NCI-H2227 (cell line): ENCODE data around the gene BRSK2.
"Not testable (repeated sequence)": the region's sequence is repeated elsewhere in the genome, so short reads cannot be mapped to it uniquely, and the experiment has no call there.

Experiments used
- DNase-seq: peaks from one replicate; lab custom pipeline; 2025; ENCODE audit not compliant: unreplicated experiment; lab: John Stamatoyannopoulos, UW

The BRSK2 gene

DNA sequence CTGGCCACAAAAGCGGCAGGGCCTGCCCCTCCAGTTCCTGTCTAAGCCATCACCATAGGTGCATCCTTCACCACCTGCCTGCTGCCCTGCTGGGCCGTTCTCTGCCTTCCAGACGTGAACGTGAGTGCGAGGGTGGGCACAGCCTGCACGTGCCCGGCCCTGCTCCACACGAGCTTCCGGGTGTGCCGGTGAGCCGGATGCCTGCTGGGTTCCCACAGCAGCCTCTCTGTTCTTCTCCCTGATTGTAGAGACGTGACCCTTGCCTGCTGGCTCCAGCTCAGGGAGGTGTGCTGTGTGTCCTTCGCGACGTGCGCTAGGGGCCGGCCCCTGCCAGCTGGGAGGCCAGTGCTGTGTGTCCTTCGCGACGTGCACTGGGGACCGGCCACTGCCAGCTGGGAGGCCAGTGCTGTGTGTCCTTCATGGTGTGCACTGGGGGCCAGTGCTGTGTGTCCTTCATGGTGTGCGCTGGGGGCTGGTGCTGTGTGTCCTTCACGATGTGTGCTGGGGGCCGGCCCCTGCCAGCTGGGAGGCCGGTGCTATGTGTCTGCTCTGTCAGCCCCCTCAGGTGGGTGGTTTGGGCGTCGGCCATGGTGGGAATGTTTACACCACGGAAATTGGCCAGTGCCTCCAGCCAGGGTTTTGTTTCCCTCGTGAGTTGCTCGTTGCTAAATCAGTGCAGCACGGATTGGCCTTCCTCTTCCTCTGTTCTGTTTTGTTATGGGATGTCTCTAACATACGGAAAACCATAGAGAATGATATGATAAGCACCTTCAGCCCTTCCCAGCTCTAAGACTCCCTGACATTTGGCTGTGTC, 35.4 kb upstream of the BRSK2 start:
- no peak for DNase-seq

- DNase-seq = no peak
Measured at GRCh38 chr11:1356007-1356435, 33.7 kb upstream of the BRSK2 start.

- no peak for DNase-seq
Measured at GRCh38 chr11:1356478-1356960, 33.2 kb upstream of the BRSK2 start.

GRCh38 chr11:1358286-1358685, 31.4 kb upstream of the BRSK2 start:
- no peak for DNase-seq

DNA sequence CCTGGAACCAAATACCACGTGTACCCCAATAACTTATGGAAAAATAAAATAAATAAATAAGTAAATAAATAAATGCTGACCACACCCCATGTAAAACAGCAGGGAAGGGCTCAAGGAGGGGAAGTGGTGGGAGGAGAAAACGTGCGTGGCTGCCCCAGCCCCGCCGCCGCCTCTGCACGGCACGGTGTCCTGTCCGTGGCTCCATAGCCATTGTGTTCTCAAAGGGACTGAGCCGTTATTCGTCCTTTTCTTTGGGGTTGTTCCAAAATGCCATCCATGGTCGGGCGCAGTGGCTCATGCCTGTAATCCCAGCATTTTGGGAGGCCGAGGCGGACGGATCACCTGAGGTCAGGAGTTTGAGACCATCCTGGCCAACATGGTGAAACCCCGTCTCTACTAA, 30.8 kb upstream of the BRSK2 start:
- not testable (repeated sequence) for DNase-seq

GRCh38 chr11:1359556-1359955, 30.2 kb upstream of the BRSK2 start:
- no peak for DNase-seq

DNA sequence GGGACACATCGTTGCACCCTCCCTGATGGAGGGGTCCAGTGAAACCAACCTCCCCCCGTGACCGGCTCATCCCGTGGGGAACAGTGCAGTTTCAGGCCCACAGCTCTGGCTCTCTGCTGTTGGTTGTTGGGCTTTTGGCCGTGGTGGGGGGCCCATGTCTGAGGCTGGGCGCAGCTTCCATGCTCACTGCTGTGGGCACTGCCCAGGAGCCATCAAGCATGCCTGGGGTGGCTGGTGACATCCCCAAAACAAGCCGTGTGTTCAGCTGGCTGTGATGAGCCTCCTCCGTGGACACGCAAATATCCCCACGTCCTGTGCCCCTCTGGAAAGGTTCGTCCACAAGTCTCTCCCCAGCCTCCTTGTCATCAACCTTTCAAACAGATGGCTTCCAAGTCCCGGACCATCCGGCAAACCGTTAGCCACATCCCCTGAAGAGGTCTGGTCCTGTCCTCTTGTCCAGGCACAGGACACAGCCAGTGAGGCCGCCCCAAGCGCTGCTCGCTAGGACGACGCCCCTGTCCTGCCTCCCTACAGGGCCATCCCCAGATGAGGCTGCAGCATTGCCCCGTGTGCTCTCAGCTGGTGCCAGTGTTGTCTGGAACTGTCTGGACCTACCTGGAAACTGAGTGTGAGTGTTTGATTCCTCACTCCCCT, 29.4 kb upstream of the BRSK2 start:
- DNase-seq = no peak

- DNase-seq = no peak
Measured at GRCh38 chr11:1360835-1361357, 28.8 kb upstream of the BRSK2 start.

DNA sequence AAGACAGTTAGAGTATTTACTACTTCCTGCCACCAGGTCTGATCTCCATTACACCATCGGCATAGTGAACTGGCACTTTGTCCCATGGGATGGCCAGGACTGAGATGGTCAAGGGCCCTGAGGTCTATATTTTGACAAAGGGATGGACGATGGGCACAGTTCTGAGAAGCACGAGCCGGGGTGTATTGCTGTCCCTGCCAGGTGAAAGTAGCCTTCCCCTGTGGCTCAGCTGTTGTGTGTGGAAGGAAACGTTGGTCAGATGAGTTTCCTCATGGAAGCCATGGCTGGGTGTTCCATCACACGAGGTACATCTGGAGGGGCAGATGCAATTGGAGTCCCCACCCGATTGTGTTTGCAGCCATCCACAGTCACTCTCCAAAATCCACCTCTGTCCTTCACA, 27.9 kb upstream of the BRSK2 start:
- DNase-seq = no peak

- no peak for DNase-seq
Measured at GRCh38 chr11:1367721-1368120, 22.0 kb upstream of the BRSK2 start.

DNA sequence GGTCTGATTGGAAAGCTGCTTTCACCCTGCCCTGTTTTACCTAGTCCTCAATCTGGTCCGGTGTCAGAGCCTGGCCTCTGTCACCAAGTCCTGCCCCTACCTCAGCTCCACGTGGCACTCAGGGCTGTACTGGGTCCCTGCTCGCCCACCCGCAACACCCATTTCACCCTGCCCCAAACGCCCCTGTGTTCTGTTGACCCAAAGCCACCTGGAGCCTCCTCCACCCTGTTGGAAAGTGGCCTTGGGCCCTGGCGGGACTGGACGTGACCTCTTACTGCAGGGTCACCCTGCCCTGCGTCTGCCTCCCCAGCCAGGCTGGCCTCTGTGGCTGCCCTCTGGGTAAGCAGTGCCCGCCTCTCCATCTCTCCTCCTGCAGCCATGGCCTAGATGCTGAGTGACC, 21.5 kb upstream of the BRSK2 start:
- no peak for DNase-seq

DNA sequence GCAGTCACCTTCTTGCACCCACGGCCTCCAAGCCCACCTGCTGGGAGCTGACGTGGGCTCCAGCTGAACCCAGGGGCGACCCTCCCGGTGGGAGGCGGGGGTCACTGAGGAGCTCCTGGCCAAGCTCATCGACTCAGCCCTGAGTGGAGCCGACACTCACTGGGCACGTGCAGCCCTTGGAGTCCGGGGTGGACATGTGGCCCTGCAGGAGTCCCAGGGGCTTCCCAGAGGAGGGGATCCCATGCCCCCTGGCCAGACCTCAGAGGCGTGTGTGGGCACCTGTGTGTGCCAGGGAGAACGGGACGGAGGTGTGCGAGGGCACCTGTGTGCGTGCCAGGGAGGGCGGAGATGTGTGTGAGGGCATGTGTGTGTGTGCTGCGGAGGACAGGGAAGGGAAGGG, 20.8 kb upstream of the BRSK2 start:
- no peak for DNase-seq

DNA sequence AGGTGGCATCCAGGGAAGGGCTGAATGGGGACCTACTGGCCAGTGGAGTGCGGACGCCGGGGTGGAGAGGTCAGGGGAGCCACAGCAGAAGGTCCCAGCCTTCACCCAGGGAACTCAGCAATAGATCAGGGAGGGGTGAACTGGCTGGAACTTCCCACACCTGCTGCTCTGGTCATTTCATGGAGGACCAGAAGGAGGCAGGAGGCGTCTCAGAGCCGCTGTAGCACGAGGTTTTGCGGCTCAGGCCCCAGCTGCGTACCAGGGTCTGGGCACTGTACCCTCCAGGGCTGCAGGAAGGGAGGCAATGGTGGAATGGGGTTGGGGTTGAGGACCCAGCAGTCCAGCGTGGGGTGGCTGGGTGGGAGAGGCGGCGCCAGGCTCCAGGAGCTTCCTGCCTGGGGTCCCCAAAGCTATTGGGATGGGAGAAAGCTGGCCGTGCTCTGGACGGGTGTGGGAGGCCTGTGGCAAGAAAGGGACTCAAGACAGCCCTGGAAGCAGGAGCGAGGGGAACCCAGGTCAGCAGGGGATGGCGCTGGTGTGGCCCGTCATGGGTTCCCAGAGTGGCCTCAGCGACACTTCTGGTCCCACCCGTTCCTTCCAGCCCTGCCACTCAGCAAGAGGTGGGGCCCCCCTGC, 20.2 kb upstream of the BRSK2 start:
- DNase-seq = no peak

GRCh38 chr11:1370186-1371025, 19.3 kb upstream of the BRSK2 start:
- DNase-seq = no peak

- DNase-seq = no peak
Measured at GRCh38 chr11:1371026-1371325, 18.8 kb upstream of the BRSK2 start.

- DNase-seq = no peak
Measured at GRCh38 chr11:1371377-1371776, 18.4 kb upstream of the BRSK2 start.

GRCh38 chr11:1371836-1372465, 17.8 kb upstream of the BRSK2 start:
- no peak for DNase-seq

DNA sequence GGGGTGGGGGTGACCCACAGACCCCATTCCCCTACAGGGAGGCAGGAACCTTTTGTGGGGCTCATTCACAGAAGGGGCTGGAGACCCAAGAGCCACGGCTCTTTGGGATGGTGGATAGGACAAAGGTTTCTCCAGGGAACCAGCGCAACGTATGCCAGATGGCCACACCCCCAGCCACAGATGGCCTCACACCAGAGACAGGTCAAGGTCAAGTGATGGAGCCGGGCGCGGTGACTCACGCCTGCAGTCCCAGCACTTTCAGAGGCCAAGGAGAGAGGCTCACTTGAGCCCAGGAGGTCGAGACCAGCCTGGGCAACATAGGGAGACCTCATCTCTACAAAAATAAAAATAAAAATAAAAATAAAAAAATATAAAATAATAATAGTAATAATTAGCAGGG, 17.1 kb upstream of the BRSK2 start:
- DNase-seq = no peak

DNA sequence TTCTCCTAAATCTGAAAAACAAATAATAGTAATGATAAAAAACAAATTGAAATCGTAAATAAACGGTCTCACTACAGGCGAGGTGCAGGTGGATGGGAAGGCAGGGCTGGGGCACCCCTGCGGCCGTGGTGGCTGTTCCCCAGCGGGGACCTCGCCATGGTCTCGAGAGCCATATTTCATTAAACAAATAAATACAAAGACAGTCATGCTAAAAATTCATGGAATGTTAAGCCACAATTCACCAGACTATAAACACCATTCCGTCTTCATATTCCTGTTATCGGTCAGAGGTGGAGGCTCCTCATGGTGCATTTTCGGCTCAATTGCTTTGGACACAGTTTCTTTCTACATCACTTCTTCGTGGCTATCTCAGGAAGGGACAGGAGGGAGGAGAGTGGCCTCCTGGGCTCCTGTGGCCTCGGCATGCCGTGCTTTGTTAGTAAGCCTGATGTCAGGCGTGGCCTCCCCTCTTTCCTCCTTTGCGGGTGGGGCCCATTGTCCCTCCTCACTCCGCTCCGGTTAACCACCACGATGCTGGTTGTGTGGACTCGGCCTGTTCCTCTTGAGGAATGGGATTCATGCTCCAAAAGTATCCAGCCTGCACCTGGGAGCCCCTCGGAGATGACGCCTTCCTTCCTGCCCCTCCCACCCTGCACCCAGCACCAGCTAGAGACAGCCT, 16.1 kb upstream of the BRSK2 start:
- DNase-seq = no peak
